ENCODE measurements around the gene DOK6. TPM values are rescaled to one million over a fixed set of nuclear protein-coding genes. Genes with fewer than 3 reads are reported as not detected.

Gene DOK6
- total and polyA plus RNA-seq, 2 experiments from 2014 or later = 0.29 to 0.42 TPM

DNA sequence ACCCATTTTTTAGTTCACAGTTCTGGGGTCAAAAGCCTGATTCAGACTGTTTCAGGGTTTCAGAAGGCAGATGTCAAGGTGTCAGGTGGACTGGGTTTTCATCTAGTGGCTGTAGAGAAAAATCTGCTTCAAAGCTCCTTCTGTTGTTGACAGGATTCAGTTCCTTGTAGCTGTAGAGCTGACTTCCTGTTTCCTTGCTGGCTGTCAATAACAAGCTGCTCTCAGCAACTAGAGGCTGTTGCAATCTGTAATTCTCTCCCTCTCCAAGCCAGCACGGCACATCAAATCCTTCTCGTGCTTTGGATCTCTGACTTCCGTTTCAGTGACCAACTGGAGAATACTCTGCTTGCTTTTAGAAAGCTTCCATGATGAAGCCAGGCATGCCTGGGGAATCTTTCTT is 179.4 kb downstream of the DOK6 start:
- H3K4me3 Mint-ChIP-seq = no peak overlapping the region
- Histone ChIP-seq H2AFZ (no peak overlapping the region), H3K27me3 (ENCODE audit: insufficient read depth) (no peaks in the 10 kb centered on the region), H3K9me2 (ENCODE audit: insufficient read depth) (no peaks in the 10 kb centered on the region), H3K4me1 (ENCODE audit: insufficient read depth) (no peaks in the 10 kb centered on the region), H3K4me3 (no peak overlapping the region), H3K79me2 (replicated peaks; ENCODE audit: insufficient read depth) (no peaks in the 10 kb centered on the region), H3K4me2 (no peak overlapping the region), H4K20me1 (replicated peaks; ENCODE audit: insufficient read depth) (no peaks in the 10 kb centered on the region), H3K36me3 (ENCODE audit: insufficient read depth) (no peaks in the 10 kb centered on the region), H3K27ac (ENCODE audit: low read depth) (no peak overlapping the region; the same call in 1 of the 2 replicates), H3F3A (replicated peaks; ENCODE audit: low read depth) (no peaks in the 10 kb centered on the region)
- ATAC-seq (no peak), DNase-seq (ENCODE audit: low spot score) (peak; percentile 28)
- H3K4me1 Mint-ChIP-seq = no peaks in the 10 kb centered on the region
- H3K9me3 Mint-ChIP-seq = no peaks in the 10 kb centered on the region
- no peaks in the 10 kb centered on the region for H3K36me3 Mint-ChIP-seq (ENCODE audit: low read depth)
- TF ChIP-seq, protein P1, sequence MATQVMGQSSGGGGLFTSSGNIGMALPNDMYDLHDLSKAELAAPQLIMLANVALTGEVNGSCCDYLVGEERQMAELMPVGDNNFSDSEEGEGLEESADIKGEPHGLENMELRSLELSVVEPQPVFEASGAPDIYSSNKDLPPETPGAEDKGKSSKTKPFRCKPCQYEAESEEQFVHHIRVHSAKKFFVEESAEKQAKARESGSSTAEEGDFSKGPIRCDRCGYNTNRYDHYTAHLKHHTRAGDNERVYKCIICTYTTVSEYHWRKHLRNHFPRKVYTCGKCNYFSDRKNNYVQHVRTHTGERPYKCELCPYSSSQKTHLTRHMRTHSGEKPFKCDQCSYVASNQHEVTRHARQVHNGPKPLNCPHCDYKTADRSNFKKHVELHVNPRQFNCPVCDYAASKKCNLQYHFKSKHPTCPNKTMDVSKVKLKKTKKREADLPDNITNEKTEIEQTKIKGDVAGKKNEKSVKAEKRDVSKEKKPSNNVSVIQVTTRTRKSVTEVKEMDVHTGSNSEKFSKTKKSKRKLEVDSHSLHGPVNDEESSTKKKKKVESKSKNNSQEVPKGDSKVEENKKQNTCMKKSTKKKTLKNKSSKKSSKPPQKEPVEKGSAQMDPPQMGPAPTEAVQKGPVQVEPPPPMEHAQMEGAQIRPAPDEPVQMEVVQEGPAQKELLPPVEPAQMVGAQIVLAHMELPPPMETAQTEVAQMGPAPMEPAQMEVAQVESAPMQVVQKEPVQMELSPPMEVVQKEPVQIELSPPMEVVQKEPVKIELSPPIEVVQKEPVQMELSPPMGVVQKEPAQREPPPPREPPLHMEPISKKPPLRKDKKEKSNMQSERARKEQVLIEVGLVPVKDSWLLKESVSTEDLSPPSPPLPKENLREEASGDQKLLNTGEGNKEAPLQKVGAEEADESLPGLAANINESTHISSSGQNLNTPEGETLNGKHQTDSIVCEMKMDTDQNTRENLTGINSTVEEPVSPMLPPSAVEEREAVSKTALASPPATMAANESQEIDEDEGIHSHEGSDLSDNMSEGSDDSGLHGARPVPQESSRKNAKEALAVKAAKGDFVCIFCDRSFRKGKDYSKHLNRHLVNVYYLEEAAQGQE (IDR thresholded peaks at IDR 0.05; ENCODE audit: unreplicated experiment) = no peak
- TF ChIP-seq POLR2AphosphoS5 (IDR thresholded peaks at IDR 0.05; ENCODE audit: low read depth) (no peak), ZNF114 (CRISPR knock-in tag; IDR thresholded peaks at IDR 0.05) (no peak), CREB1 (CRISPR knock-in tag; IDR thresholded peaks at IDR 0.05; ENCODE audit: low read depth) (no peak), JUNB (IDR thresholded peaks at IDR 0.05; ENCODE audit: unreplicated experiment) (no peak), STAT1 (IDR thresholded peaks at IDR 0.05; ENCODE audit: unreplicated experiment) (no peak), NANOG (IDR thresholded peaks at IDR 0.05; ENCODE audit: borderline replicate concordance) (no peak)
- TF ChIP-seq, protein P2, sequence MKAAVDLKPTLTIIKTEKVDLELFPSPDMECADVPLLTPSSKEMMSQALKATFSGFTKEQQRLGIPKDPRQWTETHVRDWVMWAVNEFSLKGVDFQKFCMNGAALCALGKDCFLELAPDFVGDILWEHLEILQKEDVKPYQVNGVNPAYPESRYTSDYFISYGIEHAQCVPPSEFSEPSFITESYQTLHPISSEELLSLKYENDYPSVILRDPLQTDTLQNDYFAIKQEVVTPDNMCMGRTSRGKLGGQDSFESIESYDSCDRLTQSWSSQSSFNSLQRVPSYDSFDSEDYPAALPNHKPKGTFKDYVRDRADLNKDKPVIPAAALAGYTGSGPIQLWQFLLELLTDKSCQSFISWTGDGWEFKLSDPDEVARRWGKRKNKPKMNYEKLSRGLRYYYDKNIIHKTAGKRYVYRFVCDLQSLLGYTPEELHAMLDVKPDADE (IDR thresholded peaks at IDR 0.05) = no peak
- TF ChIP-seq, protein P3, sequence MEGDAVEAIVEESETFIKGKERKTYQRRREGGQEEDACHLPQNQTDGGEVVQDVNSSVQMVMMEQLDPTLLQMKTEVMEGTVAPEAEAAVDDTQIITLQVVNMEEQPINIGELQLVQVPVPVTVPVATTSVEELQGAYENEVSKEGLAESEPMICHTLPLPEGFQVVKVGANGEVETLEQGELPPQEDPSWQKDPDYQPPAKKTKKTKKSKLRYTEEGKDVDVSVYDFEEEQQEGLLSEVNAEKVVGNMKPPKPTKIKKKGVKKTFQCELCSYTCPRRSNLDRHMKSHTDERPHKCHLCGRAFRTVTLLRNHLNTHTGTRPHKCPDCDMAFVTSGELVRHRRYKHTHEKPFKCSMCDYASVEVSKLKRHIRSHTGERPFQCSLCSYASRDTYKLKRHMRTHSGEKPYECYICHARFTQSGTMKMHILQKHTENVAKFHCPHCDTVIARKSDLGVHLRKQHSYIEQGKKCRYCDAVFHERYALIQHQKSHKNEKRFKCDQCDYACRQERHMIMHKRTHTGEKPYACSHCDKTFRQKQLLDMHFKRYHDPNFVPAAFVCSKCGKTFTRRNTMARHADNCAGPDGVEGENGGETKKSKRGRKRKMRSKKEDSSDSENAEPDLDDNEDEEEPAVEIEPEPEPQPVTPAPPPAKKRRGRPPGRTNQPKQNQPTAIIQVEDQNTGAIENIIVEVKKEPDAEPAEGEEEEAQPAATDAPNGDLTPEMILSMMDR (conservative IDR thresholded peaks at IDR 0.05; ENCODE audit: low read depth in 2 of 2) = no peak
- H3K27me3 Mint-ChIP-seq (ENCODE audit: insufficient read depth, low read depth, poor library complexity) = no peaks in the 10 kb centered on the region
- no peak overlapping the region for H3K27ac Mint-ChIP-seq

DNA sequence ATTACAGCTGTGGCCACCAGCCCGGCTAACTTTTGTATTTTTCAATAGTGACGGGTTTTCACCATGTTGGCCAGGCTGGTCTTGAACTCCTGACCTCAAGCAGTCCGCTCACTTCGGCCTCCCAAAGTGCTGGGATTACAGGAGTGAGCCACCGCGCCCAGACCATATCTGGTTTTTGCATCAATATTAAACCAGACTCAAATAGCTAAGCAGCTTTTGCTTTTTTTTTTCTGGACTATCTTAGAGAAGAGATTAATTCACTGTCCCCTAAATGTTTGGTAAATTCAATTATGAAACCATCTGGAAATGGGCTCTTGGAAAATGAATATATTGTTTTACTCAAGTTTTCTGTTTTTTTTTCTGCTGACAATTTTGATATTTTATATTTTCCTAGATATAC is 183.7 kb downstream of the DOK6 start:
- no peak for ATAC-seq
- TF ChIP-seq, protein P2 (IDR thresholded peaks at IDR 0.05) = no peak
- no peak for TF ChIP-seq ZNF331 (CRISPR knock-in tag; IDR thresholded peaks at IDR 0.05; ENCODE audit: low read depth)

More for the DNA sequence above, 183.7 kb downstream of the DOK6 start:
- H3K27ac Mint-ChIP-seq = no peak overlapping the region
- Histone ChIP-seq H3K27ac (ENCODE audit: low read depth) (no peak overlapping the region), H2AFZ (no peak overlapping the region), H3K79me2 (replicated peaks; ENCODE audit: insufficient read depth) (no peaks in the 10 kb centered on the region), H3K27me3 (ENCODE audit: insufficient read depth) (no peaks in the 10 kb centered on the region), H3K4me3 (no peak overlapping the region), H3K36me3 (ENCODE audit: insufficient read depth) (no peaks in the 10 kb centered on the region), H4K20me1 (replicated peaks; ENCODE audit: insufficient read depth) (no peaks in the 10 kb centered on the region), H3K4me2 (no peak overlapping the region), H3K9me2 (ENCODE audit: insufficient read depth) (no peaks in the 10 kb centered on the region), H3F3A (replicated peaks; ENCODE audit: low read depth) (no peaks in the 10 kb centered on the region), H3K4me1 (ENCODE audit: insufficient read depth) (no peaks in the 10 kb centered on the region)
- DNase-seq (ENCODE audit: low spot score) = no peak
- H3K36me3 Mint-ChIP-seq (ENCODE audit: low read depth) = no peaks in the 10 kb centered on the region
- no peaks in the 10 kb centered on the region for H3K4me1 Mint-ChIP-seq
- no peaks in the 10 kb centered on the region for H3K27me3 Mint-ChIP-seq (ENCODE audit: insufficient read depth, low read depth, poor library complexity)
- no peak overlapping the region for H3K4me3 Mint-ChIP-seq
- H3K9me3 Mint-ChIP-seq = no peaks in the 10 kb centered on the region
